Measurements from ENCODE around the gene GXYLT1.
"Not testable (repeated sequence)": the region's sequence is repeated elsewhere in the genome, so short reads cannot be mapped to it uniquely, and the experiment has no call there.

DNA sequence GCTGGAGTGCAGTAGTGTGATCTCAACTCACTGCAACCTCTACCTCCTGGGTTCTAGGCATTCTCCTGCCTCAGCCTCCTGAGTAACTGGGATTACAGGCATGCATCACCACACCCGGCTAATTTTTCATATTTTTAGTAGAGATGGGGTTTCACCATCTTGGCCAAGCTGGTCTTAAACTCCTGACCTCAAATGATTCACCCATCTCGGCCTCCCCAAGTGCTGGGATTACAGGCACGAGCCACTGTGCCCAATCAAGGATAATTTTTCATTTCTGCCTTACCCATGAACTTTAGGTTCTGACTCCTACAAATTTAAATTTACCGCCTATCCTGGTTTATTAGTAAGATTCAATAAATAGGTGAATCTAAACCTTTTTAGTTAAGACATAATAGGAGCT lies 37.9 kb downstream of the GXYLT1 start:
- TF ChIP-seq, protein P1, sequence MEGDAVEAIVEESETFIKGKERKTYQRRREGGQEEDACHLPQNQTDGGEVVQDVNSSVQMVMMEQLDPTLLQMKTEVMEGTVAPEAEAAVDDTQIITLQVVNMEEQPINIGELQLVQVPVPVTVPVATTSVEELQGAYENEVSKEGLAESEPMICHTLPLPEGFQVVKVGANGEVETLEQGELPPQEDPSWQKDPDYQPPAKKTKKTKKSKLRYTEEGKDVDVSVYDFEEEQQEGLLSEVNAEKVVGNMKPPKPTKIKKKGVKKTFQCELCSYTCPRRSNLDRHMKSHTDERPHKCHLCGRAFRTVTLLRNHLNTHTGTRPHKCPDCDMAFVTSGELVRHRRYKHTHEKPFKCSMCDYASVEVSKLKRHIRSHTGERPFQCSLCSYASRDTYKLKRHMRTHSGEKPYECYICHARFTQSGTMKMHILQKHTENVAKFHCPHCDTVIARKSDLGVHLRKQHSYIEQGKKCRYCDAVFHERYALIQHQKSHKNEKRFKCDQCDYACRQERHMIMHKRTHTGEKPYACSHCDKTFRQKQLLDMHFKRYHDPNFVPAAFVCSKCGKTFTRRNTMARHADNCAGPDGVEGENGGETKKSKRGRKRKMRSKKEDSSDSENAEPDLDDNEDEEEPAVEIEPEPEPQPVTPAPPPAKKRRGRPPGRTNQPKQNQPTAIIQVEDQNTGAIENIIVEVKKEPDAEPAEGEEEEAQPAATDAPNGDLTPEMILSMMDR (IDR thresholded peaks at IDR 0.05; ENCODE audit: low read depth, low read length, poor library complexity, severe bottlenecking): not testable (repeated sequence)
- TF ChIP-seq EZH2phosphoT487 (IDR thresholded peaks at IDR 0.05; ENCODE audit: borderline replicate concordance, low read length): not testable (repeated sequence)
